Occipital lobe (tissue), 2 donors: ENCODE data around the gene WTIP. TPM values are rescaled to one million over a fixed set of nuclear protein-coding genes. Genes with fewer than 3 reads are reported as not detected.
"Not testable (repeated sequence)": the region's sequence is repeated elsewhere in the genome, so short reads cannot be mapped to it uniquely, and the experiment has no call there.

Experiments
- DNase-seq: peaks from one replicate; lab custom pipeline; 2025; lab: John Stamatoyannopoulos, UW
- total RNA-seq: library from RNA; depleted of rRNA; stranded (reverse); fragments of >200 nt; gene quantifications from one replicate; pipeline ENCODE4 v1.2.3, GENCODE V29; 2014

Gene WTIP
- total RNA-seq, 1 donor from 2014 or later: 10.9 TPM

GRCh38 chr19:34503531-34504272, 22.1 kb downstream of the WTIP start:
- DNase-seq: no peak

GRCh38 chr19:34504273-34504808, 22.8 kb downstream of the WTIP start:
- DNase-seq: no peak

- no peak for DNase-seq
Observed at GRCh38 chr19:34504809-34505291, 23.3 kb downstream of the WTIP start.

GRCh38 chr19:34505321-34506025, 23.9 kb downstream of the WTIP start:
- no peak for DNase-seq

- DNase-seq: no peak
Observed at GRCh38 chr19:34506026-34506370, 24.4 kb downstream of the WTIP start.

GRCh38 chr19:34507414-34508067, 26.0 kb downstream of the WTIP start:
- no peak for DNase-seq

GRCh38 chr19:34508540-34508939, 27.0 kb downstream of the WTIP start:
- DNase-seq: no peak

- not testable (repeated sequence) for DNase-seq
Observed at GRCh38 chr19:34510904-34511303, 29.3 kb downstream of the WTIP start.

- no peak for DNase-seq
Observed at GRCh38 chr19:34512254-34512822, 30.8 kb downstream of the WTIP start.

- no peak for DNase-seq
Observed at GRCh38 chr19:34513767-34514166, 32.2 kb downstream of the WTIP start.

GRCh38 chr19:34519602-34520001, 38.0 kb downstream of the WTIP start:
- no peak for DNase-seq

- DNase-seq: no peak
Observed at GRCh38 chr19:34523408-34523807, 41.9 kb downstream of the WTIP start.

- DNase-seq: no peak
Observed at GRCh38 chr19:34525001-34525400, 43.4 kb downstream of the WTIP start.

- no peak for DNase-seq
Observed at GRCh38 chr19:34534206-34534605, 52.6 kb downstream of the WTIP start.

GRCh38 chr19:34539396-34539795, 57.8 kb downstream of the WTIP start:
- DNase-seq: no peak

GRCh38 chr19:34540811-34541557, 59.4 kb downstream of the WTIP start:
- no peak for DNase-seq

- DNase-seq: no peak
Observed at GRCh38 chr19:34549833-34550232, 68.3 kb downstream of the WTIP start.

- DNase-seq: no peak
Observed at GRCh38 chr19:34555447-34555846, 73.9 kb downstream of the WTIP start.

- no peak for DNase-seq
Observed at GRCh38 chr19:34556488-34556887, 74.9 kb downstream of the WTIP start.

GRCh38 chr19:34559045-34559444, 77.5 kb downstream of the WTIP start:
- DNase-seq: no peak

GRCh38 chr19:34560229-34560628, 78.7 kb downstream of the WTIP start:
- DNase-seq: no peak
